Measurements from ENCODE around the gene SORD. TPM values are rescaled to one million over a fixed set of nuclear protein-coding genes. Genes with fewer than 3 reads are reported as not detected.
A peak's percentile ranks its signal among the peaks of the same experiment; 100 is the strongest.

The SORD gene
- total and polyA plus RNA-seq, 9 of the 15 experiments (the other 6 are each of a cell fraction or from before 2014, with no cell fraction given) = 5.9 to 79.2 (median 29.6) TPM

- no peak; the same call in 1 of the 2 replicates for TF ChIP-seq ZNF431 (CRISPR knock-in tag; IDR thresholded peaks at IDR 0.05)
- no peak for TF ChIP-seq SIN3A (IDR thresholded peaks at IDR 0.05; ENCODE audit: borderline replicate concordance in 2 of 2, control insufficient read depth in 1 of 2, low read depth in 2 of 2, low read length in 2 of 2)
- TF ChIP-seq MGA (IDR thresholded peaks at IDR 0.05) = no peak; the same call in 1 of the 2 replicates
- peak; percentile 53 for TF ChIP-seq NFE2 (IDR thresholded peaks at IDR 0.05; ENCODE audit: low read depth)
- TF ChIP-seq PCBP1 (IDR thresholded peaks at IDR 0.05; ENCODE audit: low read depth, low read length, poor library complexity, severe bottlenecking) = no peak
- TF ChIP-seq ZNF589 (CRISPR knock-in tag; IDR thresholded peaks at IDR 0.05; ENCODE audit: low read depth) = peak; percentile 82
- peak; percentile 74 for TF ChIP-seq FOXM1 (IDR thresholded peaks at IDR 0.05; ENCODE audit: low read depth)
- no peak for TF ChIP-seq FOXM1 (CRISPR knock-in tag; IDR thresholded peaks at IDR 0.05; ENCODE audit: low read depth)
- TF ChIP-seq ATF3 (IDR thresholded peaks at IDR 0.05) = no peak; the same call in 1 of the 2 replicates
- TF ChIP-seq ATF3 (CRISPR knock-in tag; conservative IDR thresholded peaks at IDR 0.05) = no peak
- TF ChIP-seq TEAD2 (tag; IDR thresholded peaks at IDR 0.05) = no peak
- no peak for TF ChIP-seq JUNB (CRISPR knock-in tag; conservative IDR thresholded peaks at IDR 0.05)
- TF ChIP-seq KLF1 (tag; IDR thresholded peaks at IDR 0.05) = peak; percentile 67; the same call in 1 of the 2 replicates
- no peak for TF ChIP-seq NCOA2 (IDR thresholded peaks at IDR 0.05; ENCODE audit: partially characterized antibody in 2 of 2)
- no peak for TF ChIP-seq DIDO1 (tag; IDR thresholded peaks at IDR 0.05; ENCODE audit: low read depth)
Observed at GRCh38 chr15:45048794-45049631, 26.0 kb downstream of the SORD start (continued).

All from K562 (cell line).